ENCODE measurements around the gene BANP. TPM values are rescaled to one million over a fixed set of nuclear protein-coding genes. Genes with fewer than 3 reads are reported as not detected.
"Not testable (repeated sequence)": the region's sequence is repeated elsewhere in the genome, so short reads cannot be mapped to it uniquely, and the experiment has no call there.

BANP gene
- total and polyA plus RNA-seq, 4 donors: 7.4 to 35.6 (median 19.7) TPM

GRCh38 chr16:88040196-88040876, 89.1 kb downstream of the BANP start:
- intact Hi-C loops (cut with DNase I); H3K9me3 ChIP-seq (ENCODE audit: control insufficient read depth, low read length); H3K27me3 ChIP-seq (ENCODE audit: control insufficient read depth in 1 of 2, insufficient read depth in 2 of 2, low read length in 1 of 2); H3K4me1 ChIP-seq (ENCODE audit: control insufficient read depth in 1 of 2, insufficient read depth in 2 of 2, low read length in 2 of 2); H3K36me3 ChIP-seq (ENCODE audit: control insufficient read depth in 1 of 2, insufficient read depth in 2 of 2, low read length in 1 of 2); H3K27ac ChIP-seq (ENCODE audit: low read depth in 1 of 2, low read length in 2 of 2); ATAC-seq (ENCODE audit: low FRiP score); H3K4me3 ChIP-seq (ENCODE audit: low read length in 2 of 2): not testable (repeated sequence)
- 82 to 86% methylated on average over 28 of the region's 28 CpGs for WGBS, 2 donors
- DNase-seq: peak in 1 of 2 donors; percentile 64

GRCh38 chr16:88040877-88041244, 89.6 kb downstream of the BANP start:
- H3K4me3 ChIP-seq (ENCODE audit: low read length in 2 of 2); H3K27me3 ChIP-seq (ENCODE audit: control insufficient read depth in 1 of 2, insufficient read depth in 2 of 2, low read length in 1 of 2); H3K9me3 ChIP-seq (ENCODE audit: control insufficient read depth, low read length); ATAC-seq (ENCODE audit: low FRiP score); intact Hi-C loops (cut with DNase I); H3K36me3 ChIP-seq (ENCODE audit: control insufficient read depth in 1 of 2, insufficient read depth in 2 of 2, low read length in 1 of 2); H3K27ac ChIP-seq (ENCODE audit: low read depth in 1 of 2, low read length in 2 of 2); H3K4me1 ChIP-seq (ENCODE audit: control insufficient read depth in 1 of 2, insufficient read depth in 2 of 2, low read length in 2 of 2): not testable (repeated sequence)
- 85 to 88% methylated on average over 5 of the region's 5 CpGs for WGBS, 2 donors
- DNase-seq: peak in 1 of 2 donors; percentile 2

- H3K36me3 ChIP-seq (ENCODE audit: control insufficient read depth in 1 of 2, insufficient read depth in 2 of 2, low read length in 1 of 2); H3K27ac ChIP-seq (ENCODE audit: low read depth in 1 of 2, low read length in 2 of 2); H3K9me3 ChIP-seq (ENCODE audit: control insufficient read depth, low read length); H3K4me1 ChIP-seq (ENCODE audit: control insufficient read depth in 1 of 2, insufficient read depth in 2 of 2, low read length in 2 of 2); intact Hi-C loops (cut with DNase I); H3K4me3 ChIP-seq (ENCODE audit: low read length in 2 of 2); ATAC-seq (ENCODE audit: low FRiP score); H3K27me3 ChIP-seq (ENCODE audit: control insufficient read depth in 1 of 2, insufficient read depth in 2 of 2, low read length in 1 of 2): not testable (repeated sequence)
- DNase-seq: peak in 1 of 2 donors; percentile 56
- WGBS, 2 donors: 94 to 96% methylated on average over 10 to 11 of the region's 11 CpGs
Measured at GRCh38 chr16:88041506-88041905, 90.3 kb downstream of the BANP start.

- intact Hi-C loops (cut with DNase I); H3K4me1 ChIP-seq (ENCODE audit: control insufficient read depth in 1 of 2, insufficient read depth in 2 of 2, low read length in 2 of 2); H3K27ac ChIP-seq (ENCODE audit: low read depth in 1 of 2, low read length in 2 of 2); H3K27me3 ChIP-seq (ENCODE audit: control insufficient read depth in 1 of 2, insufficient read depth in 2 of 2, low read length in 1 of 2); H3K36me3 ChIP-seq (ENCODE audit: control insufficient read depth in 1 of 2, insufficient read depth in 2 of 2, low read length in 1 of 2); H3K4me3 ChIP-seq (ENCODE audit: low read length in 2 of 2); ATAC-seq (ENCODE audit: low FRiP score); H3K9me3 ChIP-seq (ENCODE audit: control insufficient read depth, low read length): not testable (repeated sequence)
- peak; percentile 40 to 59 for DNase-seq
- 97 to 98% methylated on average over 16 to 18 of the region's 18 CpGs for WGBS, 2 donors
Measured at GRCh38 chr16:88041986-88042562, 90.8 kb downstream of the BANP start.

- H3K9me3 ChIP-seq (ENCODE audit: control insufficient read depth, low read length); ATAC-seq (ENCODE audit: low FRiP score); H3K27me3 ChIP-seq (ENCODE audit: control insufficient read depth in 1 of 2, insufficient read depth in 2 of 2, low read length in 1 of 2); intact Hi-C loops (cut with DNase I); H3K4me1 ChIP-seq (ENCODE audit: control insufficient read depth in 1 of 2, insufficient read depth in 2 of 2, low read length in 2 of 2); H3K4me3 ChIP-seq (ENCODE audit: low read length in 2 of 2); H3K27ac ChIP-seq (ENCODE audit: low read depth in 1 of 2, low read length in 2 of 2); H3K36me3 ChIP-seq (ENCODE audit: control insufficient read depth in 1 of 2, insufficient read depth in 2 of 2, low read length in 1 of 2): not testable (repeated sequence)
- WGBS, 2 donors: 70 to 90% methylated on average over 6 to 8 of the region's 8 CpGs
- DNase-seq: peak in 1 of 2 donors; percentile 2
Measured at GRCh38 chr16:88043208-88043910, 92.1 kb downstream of the BANP start.

- ATAC-seq (ENCODE audit: low FRiP score): not testable (repeated sequence)
- 88 to 93% methylated on average over 14 of the region's 14 CpGs for WGBS, 2 donors
Measured at GRCh38 chr16:88044121-88044581, 92.9 kb downstream of the BANP start.

GRCh38 chr16:88045361-88045760, 94.1 kb downstream of the BANP start:
- H3K9me3 ChIP-seq (ENCODE audit: control insufficient read depth, low read length); H3K36me3 ChIP-seq (ENCODE audit: control insufficient read depth in 1 of 2, insufficient read depth in 2 of 2, low read length in 1 of 2); H3K4me1 ChIP-seq (ENCODE audit: control insufficient read depth in 1 of 2, insufficient read depth in 2 of 2, low read length in 2 of 2); H3K4me3 ChIP-seq (ENCODE audit: low read length in 2 of 2); H3K27ac ChIP-seq (ENCODE audit: low read depth in 1 of 2, low read length in 2 of 2); H3K27me3 ChIP-seq (ENCODE audit: control insufficient read depth in 1 of 2, insufficient read depth in 2 of 2, low read length in 1 of 2); intact Hi-C loops (cut with DNase I); ATAC-seq (ENCODE audit: low FRiP score): not testable (repeated sequence)
- DNase-seq: peak; percentile 31 to 37
- 92 to 93% methylated on average over 11 of the region's 11 CpGs for WGBS, 2 donors

More at GRCh38 chr16:88044121-88044581, 92.9 kb downstream of the BANP start:
- H3K4me1 ChIP-seq (ENCODE audit: control insufficient read depth in 1 of 2, insufficient read depth in 2 of 2, low read length in 2 of 2); H3K36me3 ChIP-seq (ENCODE audit: control insufficient read depth in 1 of 2, insufficient read depth in 2 of 2, low read length in 1 of 2); H3K9me3 ChIP-seq (ENCODE audit: control insufficient read depth, low read length); H3K27ac ChIP-seq (ENCODE audit: low read depth in 1 of 2, low read length in 2 of 2); intact Hi-C loops (cut with DNase I); H3K27me3 ChIP-seq (ENCODE audit: control insufficient read depth in 1 of 2, insufficient read depth in 2 of 2, low read length in 1 of 2); H3K4me3 ChIP-seq (ENCODE audit: low read length in 2 of 2): not testable (repeated sequence)
- peak; percentile 50 to 61 for DNase-seq

GRCh38 chr16:88045820-88046303, 94.6 kb downstream of the BANP start:
- 96 to 98% methylated on average over 16 to 18 of the region's 18 CpGs for WGBS, 2 donors
- Histone ChIP-seq H3K4me3 (ENCODE audit: low read length in 2 of 2) (no peak overlapping the region), H3K36me3 (ENCODE audit: control insufficient read depth in 1 of 2, insufficient read depth in 2 of 2, low read length in 1 of 2) (peaks cover 0 to 3% of the 10 kb centered on the region in 2 donors), H3K4me1 (ENCODE audit: control insufficient read depth in 1 of 2, insufficient read depth in 2 of 2, low read length in 2 of 2) (no peaks in the 10 kb centered on the region), H3K27ac (ENCODE audit: low read depth in 1 of 2, low read length in 2 of 2) (no peak overlapping the region), H3K9me3 (ENCODE audit: control insufficient read depth, low read length) (no peaks in the 10 kb centered on the region), H3K27me3 (ENCODE audit: control insufficient read depth in 1 of 2, insufficient read depth in 2 of 2, low read length in 1 of 2) (no peaks in the 10 kb centered on the region)
- no peak for ATAC-seq (ENCODE audit: low FRiP score)
- intact Hi-C loops (cut with DNase I): no loop called here
- DNase-seq: peak; percentile 36 to 63

Data from aorta (tissue), 5 donors.